Gastrocnemius medialis (tissue), 4 donors: ENCODE measurements around the gene KRTDAP. TPM values are rescaled to one million over a fixed set of nuclear protein-coding genes. Genes with fewer than 3 reads are reported as not detected.

Source experiments
- ATAC-seq, 2 donors: fragments of 150-250 bp; one replicate each; pipeline ENCODE4 v1.9.1; 2016
- DNase-seq, 2 donors: peaks; one replicate each; pipeline ENCODE4 v3.0.0-alpha.2; 2019
- H3K27ac ChIP-seq, 4 donors: fragments of 200-600 bp; sonication (generic); 1 replicate in 1 of 4; 2 replicates in 3 of 4; pipeline ENCODE4 v1.5.1; 2016 to 2018; ENCODE audit warnings: mild to moderate bottlenecking in 2 of 4, moderate library complexity in 1 of 4
- H3K27me3 ChIP-seq, 3 donors: fragments of 200-600 bp; sonication (generic) in 2 of 3; 1 replicate in 1 of 3; 2 replicates in 2 of 3; pipeline versions ENCODE4 v1.5.1 to v1.6.0; 2016 to 2019; ENCODE audit warnings: mild to moderate bottlenecking in 1 of 3, moderate library complexity in 1 of 3
- H3K36me3 ChIP-seq, 2 donors: fragments of 200-600 bp; sonication (generic) in 1 of 2; one replicate each; pipeline ENCODE4 v1.5.1; 2017 to 2018
- H3K4me1 ChIP-seq, 2 donors: fragments of 200-600 bp; sonication (generic) in 1 of 2; one replicate each; pipeline ENCODE4 v1.5.1; 2016 to 2017; ENCODE audit warnings: mild to moderate bottlenecking in 2 of 2
- H3K4me3 ChIP-seq, 4 donors: fragments of 200-600 bp; sonication (generic) in 3 of 4; 1 replicate in 1 of 4; 2 replicates in 3 of 4; pipeline ENCODE4 v1.5.1; 2016 to 2019; ENCODE audit warnings: mild to moderate bottlenecking in 2 of 4
- H3K9me3 ChIP-seq, 3 donors: fragments of 200-600 bp; sonication (generic) in 2 of 3; 1 replicate in 1 of 3; 2 replicates in 2 of 3; pipeline ENCODE4 v1.5.1; 2016 to 2019
- CTCF ChIP-seq, 5 experiments: fragments of 450-650 bp in 3 of 5; fragments of 200-600 bp in 2 of 5; sonication (generic) in 2 of 5; IDR thresholded peaks in 4 of 5; conservative IDR thresholded peaks in 1 of 5; 1 replicate in 4 of 5; 2 replicates in 1 of 5; pipeline ENCODE4 v1.5.1; 2016 to 2019; ENCODE audit warnings: antibody characterized with exemption in 5 of 5, mild to moderate bottlenecking in 3 of 5, moderate library complexity in 3 of 5
- POLR2A ChIP-seq, 2 donors: fragments of 450-650 bp; IDR thresholded peaks; one replicate each; pipeline ENCODE4 v1.6.1; 2017; ENCODE audit warnings: antibody characterized with exemption in 2 of 2, mild to moderate bottlenecking in 2 of 2, moderate library complexity in 2 of 2
- in situ Hi-C, 4 donors: fragments of 200-750 bp; cut with MboI; loops; one replicate each; pipeline versions ENCODE4 v1.15.0 to v1.8.0; 2017; ENCODE audit warnings: low sequenced_read_pairs in 4 of 4
- intact Hi-C: fragments of 100-400 bp; cut with DNase I; formaldehyde crosslinking; loops from one replicate; pipeline ENCODE4 v1.15.1; 2023; ENCODE audit warnings: low total_unique reads
- total RNA-seq, 4 donors: library from RNA; depleted of rRNA; stranded (reverse); fragments of >200 nt; gene quantifications; one replicate each; pipeline versions ENCODE4 v1.1.0 to v1.2.3, GENCODE V29; 2016

KRTDAP gene
- total RNA-seq, 4 donors from 2014 or later = not detected

- Histone ChIP-seq H3K9me3 (no peaks in the 10 kb centered on the region), H3K4me1 (peaks cover 0 to 4% of the 10 kb centered on the region in 2 donors), H3K27ac (no peak overlapping the region), H3K27me3 (peaks cover 26 to 38% (median 28%) of the 10 kb centered on the region in 3 donors), H3K36me3 (no peaks in the 10 kb centered on the region), H3K4me3 (no peak overlapping the region)
- in situ Hi-C loops (no loop called here), intact Hi-C loops (no loop called here)
- no peak for DNase-seq
- TF ChIP-seq POLR2A (IDR thresholded peaks at IDR 0.05) (no peak), CTCF (IDR thresholded peaks at IDR 0.05 in 4 of 5, conservative IDR thresholded peaks at IDR 0.05 in 1 of 5) (no peak)
- no peak for ATAC-seq
Observed at GRCh38 chr19:35514282-35514809, 24.1 kb upstream of the KRTDAP start.

DNA sequence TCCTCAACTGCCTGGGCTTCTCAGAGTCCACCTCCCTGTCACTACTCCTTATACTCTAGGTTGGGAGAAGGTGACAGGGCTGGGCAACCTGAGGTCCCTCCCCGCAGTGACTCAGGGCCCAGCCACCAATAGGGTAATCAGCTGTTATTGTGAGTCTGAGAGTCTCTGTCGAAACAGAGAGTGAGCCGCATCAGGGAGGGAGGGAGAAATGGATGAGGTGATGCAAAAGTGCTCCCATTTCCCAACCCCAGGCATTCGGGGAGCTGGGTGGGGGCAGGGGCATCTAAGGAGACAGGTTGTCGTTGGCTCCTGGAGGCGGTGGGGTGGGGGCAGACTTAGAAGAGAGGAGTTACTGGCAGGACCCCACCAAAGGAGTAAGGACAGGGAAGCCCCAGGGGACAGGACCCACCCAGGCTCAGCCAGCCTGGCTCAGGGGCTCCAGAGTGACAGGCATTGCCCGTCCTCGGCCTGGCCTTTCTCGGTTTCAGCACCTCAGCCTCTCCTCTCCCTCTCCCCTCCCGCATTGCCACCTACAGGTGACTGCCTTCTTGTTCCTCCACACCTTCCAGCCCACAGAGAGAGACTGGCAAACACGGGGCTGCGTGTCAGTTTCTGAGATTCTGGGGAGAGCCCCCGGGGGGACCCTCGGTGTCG lies 23.5 kb upstream of the KRTDAP start, which contains the start of gene DMKN:
DMKN (minus strand) TSS at position 22 of the 654 bp plus-strand sequence. CDS start 174 bp downstream, outside the sequence.
- Histone ChIP-seq H3K36me3 (no peaks in the 10 kb centered on the region), H3K4me1 (peaks cover 0 to 4% of the 10 kb centered on the region in 2 donors), H3K9me3 (no peaks in the 10 kb centered on the region), H3K4me3 (no peak within 1 kb of the TSS), H3K27me3 (peaks cover 32 to 44% (median 34%) of the 10 kb centered on the region in 3 donors), H3K27ac (no peak within 1 kb of the TSS)
- in situ Hi-C loops = no loop called here
- TF ChIP-seq POLR2A (IDR thresholded peaks at IDR 0.05) = no peak
- no peak for TF ChIP-seq CTCF (IDR thresholded peaks at IDR 0.05 in 4 of 5, conservative IDR thresholded peaks at IDR 0.05 in 1 of 5)
- intact Hi-C loops = no loop called here
- DNase-seq = no peak
- no peak for ATAC-seq

DNA sequence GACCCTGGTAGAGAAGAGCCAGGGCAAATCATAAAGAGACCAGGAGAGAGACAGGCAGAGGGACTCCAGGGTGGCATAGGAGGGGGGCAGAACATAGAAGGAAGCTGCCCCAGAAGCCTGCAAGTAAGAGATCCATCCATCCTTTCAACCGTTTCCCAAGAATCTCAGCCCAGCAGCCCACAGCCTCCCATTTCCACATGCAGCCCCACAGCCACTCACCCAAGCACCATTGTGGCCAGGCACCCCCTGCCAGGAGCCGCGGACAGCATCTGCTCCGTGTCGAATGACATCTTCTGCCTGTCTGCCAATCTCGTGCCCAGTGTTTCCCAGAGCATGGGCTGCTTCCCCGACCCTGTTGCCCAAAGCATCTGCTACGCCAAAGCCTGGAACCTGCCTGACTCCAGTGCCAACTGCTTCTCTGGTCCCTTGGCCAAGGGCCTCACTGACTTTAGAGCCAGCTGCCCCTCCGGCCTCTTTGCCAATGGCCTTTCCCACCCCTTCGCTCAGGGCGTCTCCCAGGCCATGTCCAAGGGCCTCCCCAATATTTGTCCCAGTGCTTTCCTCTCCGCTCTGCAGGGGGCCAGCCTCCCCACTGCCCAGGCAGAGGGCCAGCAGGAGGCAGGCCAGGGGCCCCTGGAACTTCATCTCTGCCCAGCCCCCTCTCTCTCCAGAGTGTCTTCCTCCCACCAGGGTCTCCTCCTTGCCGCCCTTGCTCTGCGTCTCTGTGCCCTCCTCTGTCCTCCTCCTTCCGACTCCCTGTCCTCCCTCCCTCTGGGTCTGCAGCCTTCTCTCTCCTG lies 22.8 kb upstream of the KRTDAP start:
- ATAC-seq (no peak), DNase-seq (no peak)
- Histone ChIP-seq H3K4me1 (peaks cover 0 to 4% of the 10 kb centered on the region in 2 donors), H3K4me3 (no peak overlapping the region), H3K27me3 (peaks cover 37 to 51% (median 39%) of the 10 kb centered on the region in 3 donors), H3K36me3 (no peaks in the 10 kb centered on the region), H3K9me3 (no peaks in the 10 kb centered on the region), H3K27ac (no peak overlapping the region)
- TF ChIP-seq POLR2A (IDR thresholded peaks at IDR 0.05) (no peak), CTCF (IDR thresholded peaks at IDR 0.05 in 4 of 5, conservative IDR thresholded peaks at IDR 0.05 in 1 of 5) (no peak)
- in situ Hi-C loops = no loop called here
- intact Hi-C loops = no loop called here

- Histone ChIP-seq H3K36me3 (no peaks in the 10 kb centered on the region), H3K9me3 (no peaks in the 10 kb centered on the region), H3K4me1 (peaks cover 0 to 4% of the 10 kb centered on the region in 2 donors), H3K27ac (no peak overlapping the region), H3K4me3 (no peak overlapping the region), H3K27me3 (peaks cover 44 to 58% (median 46%) of the 10 kb centered on the region in 3 donors)
- TF ChIP-seq CTCF (IDR thresholded peaks at IDR 0.05 in 4 of 5, conservative IDR thresholded peaks at IDR 0.05 in 1 of 5) (no peak), POLR2A (IDR thresholded peaks at IDR 0.05) (no peak)
- ATAC-seq (no peak), DNase-seq (no peak)
- in situ Hi-C loops (no loop called here), intact Hi-C loops (no loop called here)
Observed at GRCh38 chr19:35511337-35511736, 21.1 kb upstream of the KRTDAP start.
